Stimulated activated CD8-positive, alpha-beta memory T cell treated with anti-CD3 and anti-CD28 coated beads, Interleukin-4, amount 100 ng/mL, for 4 hours (primary cell): ENCODE data around the gene RAB38.

Source experiments
- DNase-seq, 2 donors: peaks; one replicate each; pipeline ENCODE4 v3.0.0-alpha.2; 2020; ENCODE audit warnings: low read depth in 2 of 2, low spot score in 1 of 2

RAB38 gene

DNA sequence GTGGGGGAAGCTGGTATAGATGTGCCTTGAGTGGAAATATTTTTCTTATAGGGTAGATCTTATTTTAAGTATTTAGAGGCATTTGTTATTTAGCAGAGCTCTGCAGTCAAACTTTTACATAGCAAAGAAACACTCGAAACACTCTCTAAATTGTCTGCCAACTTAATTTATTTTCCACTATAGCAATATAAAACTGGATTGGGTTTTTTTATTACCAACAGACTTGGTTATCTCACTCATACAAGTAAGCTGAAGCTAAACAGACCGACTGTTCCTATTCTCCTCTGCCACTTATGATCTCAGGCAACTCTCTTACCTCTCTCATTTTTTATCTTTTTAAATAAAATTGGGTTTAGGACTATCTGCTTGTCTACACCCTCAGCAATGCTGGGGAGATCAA, 4.6 kb downstream of the RAB38 start:
- DNase-seq, result no peak

DNA sequence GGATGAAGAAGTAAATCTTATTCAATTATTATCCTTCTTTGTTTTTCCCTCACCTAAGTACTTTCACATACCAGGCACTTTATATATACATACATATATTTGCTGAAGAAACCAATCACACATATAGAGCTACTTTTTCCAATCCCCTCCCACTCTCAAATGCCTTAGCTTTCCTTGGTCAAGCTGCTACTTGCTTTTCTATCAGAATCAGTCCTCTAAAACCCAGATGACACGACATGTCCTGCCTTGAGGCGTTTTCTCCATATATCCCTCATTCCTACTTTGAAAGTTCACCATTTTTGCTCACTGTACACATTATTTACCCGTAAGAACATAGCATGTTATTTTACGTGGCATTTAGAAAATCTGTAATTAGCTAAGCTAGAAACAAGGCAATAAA, 5.4 kb downstream of the RAB38 start:
- DNase-seq, result no peak

DNA sequence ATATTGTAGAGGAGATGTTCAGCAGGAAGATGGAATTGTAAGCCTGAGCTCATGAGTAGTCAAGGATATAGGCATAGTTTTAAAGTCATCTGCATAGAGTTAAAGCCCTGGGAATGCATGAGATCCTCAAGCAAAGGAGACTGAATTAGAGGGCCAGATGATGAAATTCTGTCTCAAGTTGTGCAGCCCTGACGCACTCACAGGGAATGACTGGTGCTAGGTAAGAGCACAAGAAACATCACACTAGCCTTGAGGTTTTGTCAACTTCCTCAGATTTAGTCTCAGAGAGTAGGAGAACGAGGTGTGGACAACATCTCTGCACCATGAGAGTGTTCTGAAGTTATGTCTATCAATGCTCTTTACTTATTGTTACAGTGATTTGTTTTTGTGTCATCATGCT, 5.8 kb downstream of the RAB38 start:
- no peak for DNase-seq

DNA sequence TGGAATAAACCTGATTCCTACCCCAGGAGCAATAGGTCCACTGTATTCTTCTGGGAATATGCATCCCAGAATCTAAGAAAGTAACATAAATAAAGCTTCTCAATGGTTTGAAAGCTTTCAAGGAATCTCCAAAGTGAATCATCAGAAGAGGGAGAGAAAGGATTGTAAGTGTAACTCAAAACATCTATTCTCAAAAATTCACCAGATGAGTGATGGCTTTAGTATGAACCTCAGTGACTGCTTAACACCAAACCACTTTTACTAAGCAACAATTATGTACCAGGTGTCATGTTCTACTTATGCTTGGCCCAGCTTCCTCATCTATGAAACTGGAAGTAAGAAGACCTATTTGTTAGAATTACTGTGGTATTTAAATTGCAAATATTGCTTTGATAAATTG, 7.4 kb downstream of the RAB38 start:
- DNase-seq, result no peak

DNA sequence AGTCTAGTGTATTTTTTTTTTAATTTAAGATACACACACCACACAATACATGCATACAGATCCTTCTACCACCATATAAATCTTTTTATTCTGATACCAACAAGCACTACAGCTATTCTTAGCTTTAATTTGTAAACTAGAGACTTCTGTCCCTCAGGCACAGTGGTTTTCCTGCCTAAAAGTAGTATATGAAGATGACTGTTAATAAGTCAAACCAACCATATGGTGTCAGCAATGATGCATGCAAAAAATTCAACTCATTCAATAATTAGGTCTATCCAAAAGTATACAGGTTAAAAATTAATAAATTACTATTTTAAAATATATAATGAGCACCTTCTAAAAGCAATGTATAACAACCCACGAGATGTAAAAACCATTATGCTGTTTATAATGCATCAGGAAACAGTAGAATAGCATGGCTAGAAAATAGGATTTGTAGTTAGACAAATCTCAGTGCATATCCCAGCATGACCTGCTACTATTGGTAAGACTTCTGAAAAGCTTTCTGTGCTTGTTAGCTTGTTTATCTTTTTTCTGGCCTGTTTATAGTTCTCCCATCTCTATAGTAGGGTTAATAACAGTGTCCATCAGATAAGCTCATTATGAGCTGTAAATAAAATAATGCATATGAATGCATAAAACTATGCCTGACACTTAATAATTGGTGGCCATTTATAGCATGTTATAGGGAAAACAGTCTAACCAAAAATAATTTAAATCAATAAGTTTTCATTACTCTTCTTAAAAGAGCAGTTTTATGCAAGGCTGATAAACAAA, 10.2 kb downstream of the RAB38 start:
- no peak for DNase-seq

DNA sequence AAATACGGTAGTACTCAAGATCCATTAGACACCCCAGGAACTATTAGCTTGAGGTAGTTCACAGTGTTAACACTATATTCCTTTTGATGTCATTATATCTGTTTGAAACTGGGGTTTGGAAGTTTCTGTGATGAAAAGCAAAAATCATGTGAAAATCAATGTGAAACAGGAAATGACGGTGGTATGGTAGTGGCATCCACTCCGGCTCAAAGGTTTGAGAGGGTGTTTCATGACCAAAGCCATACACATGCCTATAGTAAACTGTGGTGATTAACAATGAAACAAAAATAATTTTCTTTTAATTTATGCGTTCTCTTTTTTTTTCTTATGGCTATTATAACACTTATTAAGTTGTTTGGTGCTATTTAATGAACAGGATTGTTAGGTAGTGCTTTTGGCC, 10.9 kb downstream of the RAB38 start:
- DNase-seq, result no peak

DNA sequence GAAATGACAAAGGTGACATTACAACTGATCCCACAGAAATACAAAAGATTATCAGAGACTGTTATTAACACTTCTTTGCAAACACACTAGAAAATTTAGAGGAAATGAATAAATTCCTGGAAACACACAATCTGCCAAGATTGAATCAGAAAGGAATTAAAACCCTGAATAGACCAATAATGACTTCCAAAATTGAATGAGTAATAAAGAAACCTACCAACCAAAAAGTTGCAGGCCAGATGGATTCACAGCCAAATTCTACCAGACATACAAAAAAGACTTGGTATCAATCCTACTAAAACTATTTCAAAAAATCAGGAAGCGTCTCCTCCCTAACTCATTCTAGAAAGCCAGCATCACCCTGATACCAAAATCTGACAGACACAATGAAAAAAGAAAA, 17.2 kb downstream of the RAB38 start:
- no peak for DNase-seq

DNA sequence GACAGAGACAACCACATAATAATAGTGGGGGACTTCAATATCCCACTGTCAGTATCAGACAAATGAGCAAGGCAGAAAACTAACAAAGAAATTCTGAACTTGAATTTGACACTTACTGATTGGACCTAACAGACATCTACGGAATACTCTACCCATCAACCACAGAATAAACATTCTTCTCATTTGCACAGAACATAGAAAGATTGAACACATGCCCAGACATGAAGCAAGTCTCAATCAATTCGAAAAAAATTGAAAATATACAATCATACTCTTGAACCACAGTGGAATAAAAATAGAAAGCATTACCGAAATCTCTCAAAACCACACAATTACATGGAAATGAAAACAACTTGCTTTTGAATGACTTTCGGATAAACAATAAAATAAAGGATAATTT, 17.9 kb downstream of the RAB38 start:
- no peak for DNase-seq

DNA sequence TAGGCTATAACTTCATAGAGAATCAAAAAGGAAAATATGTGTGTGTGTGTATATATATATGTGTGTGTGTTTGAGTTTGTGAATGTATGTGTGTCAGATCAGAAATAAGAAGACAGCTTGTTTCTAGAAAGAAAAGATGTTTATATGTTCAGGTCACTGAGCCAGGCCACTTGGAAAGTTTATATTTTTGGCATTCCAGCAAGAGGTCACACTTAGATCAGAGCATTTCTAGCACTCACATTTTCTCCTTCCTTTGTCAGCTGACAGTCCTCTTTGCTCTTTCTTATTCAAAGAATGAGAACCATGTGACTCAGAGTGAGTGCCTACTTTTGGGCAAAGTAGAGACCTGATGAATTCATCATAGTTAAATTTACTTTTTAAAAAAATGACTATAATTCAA, 22.9 kb downstream of the RAB38 start:
- DNase-seq, result no peak

DNA sequence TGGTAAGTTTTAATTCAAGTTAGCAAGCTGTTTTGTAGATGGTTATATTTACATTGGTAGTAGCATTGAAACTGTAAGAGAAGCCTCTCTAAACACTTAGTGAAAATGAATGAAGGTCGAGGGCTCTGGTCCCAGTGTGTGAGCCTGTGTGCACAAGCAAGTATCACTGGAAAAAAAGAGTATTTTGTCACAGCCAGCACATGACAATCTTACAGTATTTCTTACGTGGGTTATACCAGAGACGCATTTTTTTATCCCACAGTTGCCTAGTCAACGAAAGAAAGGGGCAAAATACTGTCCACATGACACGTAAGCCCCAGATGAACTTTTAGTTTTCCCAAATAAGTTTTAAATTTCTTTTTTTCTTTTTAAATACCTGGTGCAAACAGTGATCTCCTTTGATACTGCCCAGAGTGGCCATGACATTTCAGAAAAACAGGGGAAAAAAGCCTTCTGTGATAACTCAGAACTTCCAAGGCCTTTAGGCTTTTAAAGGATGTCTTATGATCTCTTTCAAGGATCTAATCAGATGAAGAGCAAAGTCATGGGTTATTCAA, 23.5 kb downstream of the RAB38 start:
- DNase-seq, result no peak

DNA sequence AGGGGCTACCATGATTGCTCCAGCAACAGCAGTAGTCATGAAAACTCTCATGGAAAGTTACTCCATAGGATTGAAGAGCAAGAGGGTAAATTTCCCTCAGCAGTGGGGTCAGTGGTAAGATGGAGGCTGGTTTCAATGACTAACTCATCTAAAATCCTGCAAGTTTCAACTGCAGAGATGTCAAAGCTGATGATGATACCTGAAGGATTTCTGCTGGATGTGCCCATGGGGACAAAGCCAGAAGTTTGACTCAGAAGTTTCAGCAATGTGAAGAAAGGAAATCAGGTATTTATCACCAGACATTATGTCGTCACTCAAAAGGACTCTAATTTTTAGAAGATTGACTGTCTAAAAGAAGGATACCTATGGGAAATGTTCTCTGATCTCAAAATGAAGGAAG, 29.1 kb downstream of the RAB38 start:
- DNase-seq, result no peak

DNA sequence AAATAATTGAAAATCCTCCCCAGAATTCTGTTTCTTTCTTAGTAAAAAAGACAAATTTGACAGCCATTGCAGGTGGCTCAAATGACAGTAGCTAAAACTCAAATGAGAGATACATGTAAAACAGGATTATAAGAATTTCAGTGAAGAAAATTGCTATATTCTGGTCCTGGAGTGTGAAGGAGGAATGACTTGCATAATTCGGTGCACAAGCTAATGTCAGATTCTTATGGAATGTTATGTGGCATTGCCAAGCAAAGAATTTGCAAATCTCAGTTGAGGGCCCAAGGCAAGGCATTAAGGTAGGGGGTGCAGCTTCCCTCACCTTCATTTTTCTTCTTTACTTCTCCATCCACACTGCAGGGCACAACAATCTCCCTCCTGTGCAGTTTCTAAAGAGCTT, 35.4 kb downstream of the RAB38 start:
- no peak for DNase-seq

DNA sequence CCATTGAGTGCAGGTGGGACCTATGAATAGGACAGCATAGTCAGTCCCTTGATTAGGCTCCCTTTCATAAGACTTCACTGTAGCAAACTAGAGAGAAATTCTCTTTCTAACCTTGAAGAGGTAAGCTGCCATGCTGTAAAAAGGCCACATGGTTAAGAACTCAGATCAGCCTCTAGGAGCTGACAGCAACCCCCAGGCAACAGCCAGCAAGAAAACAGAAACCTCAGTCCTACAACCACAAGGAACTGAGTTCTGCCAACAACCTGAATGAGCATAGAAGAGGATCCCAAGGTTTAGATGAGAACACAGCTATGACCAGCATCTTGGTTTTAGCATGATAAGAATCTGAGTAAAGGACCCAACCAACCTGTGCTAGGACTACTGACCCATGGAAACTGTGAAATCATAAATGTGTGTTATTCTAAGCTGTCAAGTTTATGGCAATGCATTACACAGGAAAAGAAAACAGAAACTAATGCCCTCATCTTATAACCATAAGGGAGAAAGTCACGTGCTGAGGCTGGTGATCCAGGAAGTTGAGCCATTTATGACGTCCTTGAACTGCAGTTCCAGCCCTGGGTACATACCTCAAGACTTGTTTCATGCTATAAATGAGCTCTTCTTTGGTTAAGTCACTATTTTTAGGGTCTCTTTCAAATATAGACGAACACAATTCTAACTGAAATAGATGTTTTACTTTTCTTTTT, 43.3 kb downstream of the RAB38 start:
- DNase-seq, result no peak

DNA sequence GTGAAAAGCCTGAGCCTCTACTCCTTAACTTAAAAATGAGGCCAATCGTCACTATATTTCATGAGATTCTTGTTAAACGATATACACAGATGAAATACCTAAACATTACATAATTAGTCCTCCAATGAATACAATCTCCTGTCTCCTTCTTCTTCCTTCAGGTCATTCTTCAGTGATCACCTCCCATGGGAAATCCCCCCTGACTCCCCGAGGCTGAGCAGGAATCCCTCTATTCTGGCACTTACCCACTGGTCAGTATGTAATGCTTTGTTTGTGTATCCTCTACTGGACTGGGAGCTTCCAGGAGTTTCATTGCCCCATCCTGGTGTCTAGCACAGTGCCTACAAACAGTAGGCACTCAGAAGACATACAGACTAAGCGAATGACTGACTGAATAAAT, 52.3 kb downstream of the RAB38 start:
- DNase-seq, result no peak

DNA sequence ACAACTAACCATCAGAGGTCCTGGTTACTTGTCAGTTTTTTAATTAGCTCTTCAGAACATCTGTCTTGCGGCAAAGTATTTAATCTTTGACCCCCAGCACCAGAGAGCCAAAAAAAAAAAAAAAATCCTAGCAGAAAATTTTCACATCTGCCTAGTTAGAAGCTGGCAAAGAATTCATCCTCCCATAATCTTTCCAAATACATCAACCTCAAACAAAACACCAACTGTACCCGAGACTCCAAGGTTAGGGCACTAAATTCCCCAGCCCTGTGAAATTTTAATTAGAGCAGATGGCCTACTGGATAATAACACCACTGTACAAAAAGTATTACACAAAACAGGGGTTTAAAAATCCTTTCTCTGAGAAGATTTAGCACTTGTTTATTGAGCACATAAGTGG, 55.7 kb downstream of the RAB38 start:
- DNase-seq, result no peak

DNA sequence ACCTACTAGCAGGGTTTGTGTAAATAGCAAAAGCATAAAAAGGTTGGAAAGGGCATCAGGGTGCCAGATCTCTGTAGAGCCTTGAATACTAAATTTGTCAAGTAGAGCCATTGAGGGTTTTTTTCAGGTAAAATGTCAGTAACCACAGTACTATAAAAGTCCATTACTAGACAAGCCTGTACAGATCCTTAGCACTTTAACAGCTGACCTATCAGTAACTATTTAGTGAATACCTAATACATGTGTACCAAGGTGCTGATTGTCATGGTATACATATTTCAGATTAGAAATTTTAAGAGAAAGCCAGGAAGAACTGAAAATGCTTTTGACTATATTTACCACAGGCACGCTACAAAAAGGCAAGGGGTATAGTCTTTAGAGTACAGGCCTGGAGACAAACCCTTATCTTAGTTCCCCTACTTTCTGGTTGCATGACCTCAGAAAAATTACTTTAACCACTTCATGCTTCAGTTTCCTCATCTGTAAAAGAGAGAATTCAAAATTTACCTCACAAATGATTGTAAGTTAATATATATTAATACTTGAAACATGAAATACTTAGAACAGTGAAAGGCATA, 57.9 kb downstream of the RAB38 start:
- DNase-seq, result no peak

DNA sequence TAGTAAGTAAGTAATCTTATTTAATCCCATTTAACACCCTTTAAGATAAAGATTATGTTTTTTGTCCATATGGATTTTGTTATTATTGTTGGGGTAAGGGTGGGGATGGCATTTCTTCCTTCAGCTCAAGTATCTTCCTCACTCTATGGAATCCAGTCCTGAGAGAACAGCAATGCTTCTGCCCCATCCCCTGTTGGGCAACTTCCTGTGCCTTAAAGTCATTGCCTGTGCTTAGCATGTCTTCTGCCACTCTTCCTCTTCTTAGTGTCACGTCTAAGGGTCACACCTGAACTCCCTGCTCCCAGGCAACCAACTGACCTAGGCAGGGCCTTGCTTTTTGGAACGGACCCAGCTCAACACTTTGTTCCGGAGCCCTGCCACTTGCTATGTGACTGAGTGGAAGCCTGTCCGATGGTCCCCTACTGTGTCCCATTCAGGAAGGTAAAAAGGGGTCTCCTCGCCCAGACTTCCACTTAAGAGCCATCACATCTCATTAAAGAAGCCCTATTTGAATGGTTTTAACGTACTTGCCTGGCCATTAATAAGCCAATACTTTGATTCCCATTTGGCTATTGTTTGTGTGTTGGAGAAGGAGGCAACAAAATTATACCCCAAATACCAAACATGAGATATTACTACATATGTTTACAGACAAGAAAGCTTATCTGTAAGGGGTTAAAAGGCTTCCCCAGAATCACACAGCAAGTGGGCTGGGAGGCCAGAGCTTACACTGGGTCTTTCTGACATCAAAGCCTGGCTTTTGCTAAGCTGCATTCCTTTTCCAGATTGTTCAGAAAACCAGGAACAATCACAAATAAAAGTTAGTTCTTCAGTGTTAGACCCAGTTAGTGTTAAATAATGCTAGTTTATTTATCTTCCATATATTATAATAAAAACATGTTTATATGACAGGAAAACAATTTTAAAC, 59.2 kb downstream of the RAB38 start:
- DNase-seq, result no peak

DNA sequence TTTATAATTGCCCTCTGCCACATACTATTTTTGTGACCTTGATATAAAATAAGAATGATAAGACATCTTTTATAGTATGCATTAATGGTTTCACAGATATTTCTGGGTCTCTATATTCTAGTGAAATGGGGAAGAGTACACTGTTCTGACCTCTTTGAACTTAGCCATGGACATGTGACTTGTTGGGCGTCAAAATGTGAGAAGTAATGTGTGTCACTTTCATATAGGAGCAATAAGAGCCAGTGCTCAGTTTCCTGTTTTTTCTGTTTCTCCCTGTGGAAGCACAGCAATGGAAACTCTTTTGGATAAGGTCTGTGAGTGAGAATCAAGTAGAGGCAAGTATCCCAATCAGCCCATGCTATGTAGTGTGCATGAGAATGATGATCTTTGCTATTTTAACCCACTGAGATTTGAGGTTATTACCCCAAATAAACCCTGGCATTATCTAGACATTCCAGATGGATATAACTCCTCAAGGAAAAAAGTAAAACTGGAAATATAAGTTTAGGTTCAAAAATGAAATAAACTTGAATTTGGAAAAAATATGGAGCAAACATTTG, 60.7 kb downstream of the RAB38 start:
- no peak for DNase-seq

DNA sequence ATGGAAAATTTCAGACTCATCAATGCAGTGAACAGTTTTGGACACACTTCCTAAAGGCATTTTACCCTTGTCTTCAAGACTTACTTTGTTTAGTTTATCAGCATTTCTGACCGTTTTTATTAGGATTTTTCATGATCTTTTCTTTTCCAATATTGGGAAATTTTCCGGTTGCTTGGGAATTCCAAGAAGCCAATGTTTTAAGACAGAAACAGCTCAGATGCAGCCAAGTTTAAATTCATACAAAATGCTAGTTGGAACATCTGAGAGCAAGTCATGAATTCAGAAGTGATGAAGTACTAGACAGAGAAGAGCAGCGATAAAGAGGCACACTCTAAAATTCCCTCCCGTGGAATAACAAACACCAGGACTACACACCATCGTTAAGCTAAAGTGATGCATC, 68.6 kb downstream of the RAB38 start:
- DNase-seq, result no peak

DNA sequence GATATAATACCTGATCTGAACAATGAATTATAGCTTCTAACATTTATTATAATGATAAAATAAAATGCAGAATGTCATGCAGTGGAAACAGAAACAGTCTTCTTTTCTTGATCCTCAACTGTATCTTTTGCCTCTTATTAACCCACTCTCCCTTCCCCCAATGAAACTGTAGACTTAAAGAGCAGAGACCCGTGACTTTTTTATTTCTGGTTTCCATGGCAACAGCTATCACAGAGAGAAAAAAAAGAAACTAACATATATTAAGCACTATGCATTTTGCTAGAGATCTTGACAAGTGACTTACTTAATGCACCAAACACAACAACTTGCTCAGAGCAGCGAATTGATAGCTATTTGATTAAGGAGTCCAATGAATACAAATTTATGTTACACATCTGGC, 69.3 kb downstream of the RAB38 start:
- no peak for DNase-seq

DNA sequence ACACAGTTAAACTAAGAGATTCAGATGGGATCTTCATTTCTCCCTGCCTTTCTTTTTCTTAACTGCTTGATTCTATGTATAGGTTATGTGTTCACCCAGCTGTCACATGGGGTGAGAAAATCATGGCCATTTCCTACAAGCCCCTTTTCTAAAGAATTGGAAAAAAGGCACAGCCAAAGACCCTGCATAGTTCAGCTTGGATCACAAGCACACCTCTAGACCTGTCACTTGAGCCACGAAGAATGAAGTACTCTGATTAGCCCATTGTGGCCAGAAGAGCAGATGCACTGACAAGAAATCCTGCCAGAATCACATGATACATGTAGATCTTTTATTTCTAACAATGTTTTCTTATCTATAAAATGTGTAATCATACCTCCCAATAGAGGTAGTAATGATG, 69.7 kb downstream of the RAB38 start:
- no peak for DNase-seq
